ENCODE results near the gene DDOST.
A peak's percentile ranks its signal among the peaks of the same experiment; 100 is the strongest.

DDOST gene

DNA sequence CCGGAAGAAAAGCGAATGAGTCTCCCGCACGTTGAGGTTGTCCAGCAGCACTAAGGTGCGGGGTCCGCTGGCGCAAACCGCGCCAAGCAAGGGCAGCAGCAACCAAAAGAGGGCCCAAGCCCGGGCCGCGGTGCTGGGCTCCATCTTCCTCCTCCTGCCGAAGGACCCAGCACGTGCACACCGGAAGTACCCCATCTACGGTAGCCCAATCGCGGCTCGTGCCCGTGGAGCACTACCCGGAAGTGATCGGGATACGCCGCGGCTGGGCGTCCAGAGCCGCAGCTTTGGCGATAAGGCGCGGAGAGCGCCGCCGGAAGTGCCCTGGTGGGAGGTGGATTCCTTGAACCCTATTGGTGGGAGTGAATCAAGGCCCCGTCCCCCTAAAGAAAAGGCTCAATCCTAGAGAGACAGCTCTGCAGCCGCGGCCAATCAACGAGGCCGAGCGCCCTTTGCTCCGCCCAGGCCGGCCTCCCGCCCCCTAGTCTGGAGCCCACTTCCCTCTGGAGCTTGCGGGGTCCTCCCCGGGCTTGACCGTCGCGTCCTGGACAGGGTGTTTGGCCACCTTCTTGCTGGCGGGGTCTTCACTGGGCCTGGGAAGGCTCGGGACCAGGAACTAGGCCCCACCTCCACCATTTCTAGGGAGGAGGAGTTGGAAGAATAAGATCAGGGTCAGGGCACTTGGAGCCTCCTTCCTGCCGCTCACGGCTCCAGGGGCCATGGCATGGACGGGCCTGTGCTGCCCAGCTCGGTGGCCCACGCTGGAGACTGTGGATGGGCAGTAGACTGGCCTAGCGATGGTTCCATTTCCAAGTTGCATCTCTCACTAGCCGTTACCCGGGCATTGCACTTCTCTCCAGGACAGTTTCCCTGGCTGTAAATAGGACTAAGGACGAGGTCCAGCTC is at the start of gene DDOST:
DDOST (minus strand) TSS at position 163 of the 903 bp plus-strand sequence; CDS start at position 144, 19 bp downstream.
- DNase-seq (ENCODE audit: low read depth) = peak; percentile 98
- peak; percentile 62; the same call in 1 of the 2 replicates for TF ChIP-seq MYC (IDR thresholded peaks at IDR 0.05; ENCODE audit: low read depth, low read length)
- no peak for TF ChIP-seq MAX (IDR thresholded peaks at IDR 0.05; ENCODE audit: low read depth, low read length)
- TF ChIP-seq, protein P1, sequence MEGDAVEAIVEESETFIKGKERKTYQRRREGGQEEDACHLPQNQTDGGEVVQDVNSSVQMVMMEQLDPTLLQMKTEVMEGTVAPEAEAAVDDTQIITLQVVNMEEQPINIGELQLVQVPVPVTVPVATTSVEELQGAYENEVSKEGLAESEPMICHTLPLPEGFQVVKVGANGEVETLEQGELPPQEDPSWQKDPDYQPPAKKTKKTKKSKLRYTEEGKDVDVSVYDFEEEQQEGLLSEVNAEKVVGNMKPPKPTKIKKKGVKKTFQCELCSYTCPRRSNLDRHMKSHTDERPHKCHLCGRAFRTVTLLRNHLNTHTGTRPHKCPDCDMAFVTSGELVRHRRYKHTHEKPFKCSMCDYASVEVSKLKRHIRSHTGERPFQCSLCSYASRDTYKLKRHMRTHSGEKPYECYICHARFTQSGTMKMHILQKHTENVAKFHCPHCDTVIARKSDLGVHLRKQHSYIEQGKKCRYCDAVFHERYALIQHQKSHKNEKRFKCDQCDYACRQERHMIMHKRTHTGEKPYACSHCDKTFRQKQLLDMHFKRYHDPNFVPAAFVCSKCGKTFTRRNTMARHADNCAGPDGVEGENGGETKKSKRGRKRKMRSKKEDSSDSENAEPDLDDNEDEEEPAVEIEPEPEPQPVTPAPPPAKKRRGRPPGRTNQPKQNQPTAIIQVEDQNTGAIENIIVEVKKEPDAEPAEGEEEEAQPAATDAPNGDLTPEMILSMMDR (IDR thresholded peaks at IDR 0.05; ENCODE audit: low read depth, low read length) = peak; percentile 20
- peak; percentile 62 for TF ChIP-seq POLR2A (IDR thresholded peaks at IDR 0.05; ENCODE audit: extremely low read depth, insufficient read length)
- H3K4me3 ChIP-seq (ENCODE audit: low read depth, low read length) = peak within 1 kb of the TSS; percentile 86

- DNase-seq (ENCODE audit: low read depth) = no peak
- no peak overlapping the region for H3K4me3 ChIP-seq (ENCODE audit: low read depth, low read length)
- TF ChIP-seq MAX (IDR thresholded peaks at IDR 0.05; ENCODE audit: low read depth, low read length) = no peak
- TF ChIP-seq POLR2A (IDR thresholded peaks at IDR 0.05; ENCODE audit: extremely low read depth, insufficient read length) = no peak
- TF ChIP-seq MYC (IDR thresholded peaks at IDR 0.05; ENCODE audit: low read depth, low read length) = no peak
Observed at GRCh38 chr1:20710469-20711284, 49.5 kb upstream of the DDOST start.

DNA sequence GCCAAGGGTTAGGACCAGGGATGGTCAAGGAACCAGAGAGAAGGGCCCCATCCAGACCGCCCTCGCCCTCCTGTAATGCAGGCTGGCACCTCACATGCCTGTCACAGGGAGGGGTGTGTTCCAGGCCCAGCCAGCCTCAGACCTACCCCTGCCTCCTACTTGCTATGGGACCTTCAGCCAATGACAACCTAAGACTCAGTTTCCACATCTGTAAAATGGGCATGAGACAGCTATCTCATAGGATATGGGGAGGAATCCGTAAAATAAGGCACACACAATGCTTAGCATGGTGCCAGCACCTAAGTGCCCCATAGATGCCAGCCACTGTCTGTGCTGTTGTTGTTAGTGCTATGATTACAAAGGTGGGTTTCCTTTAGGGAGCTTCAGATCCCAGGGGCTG is 48.7 kb upstream of the DDOST start:
- H3K4me3 ChIP-seq (ENCODE audit: low read depth, low read length) = no peak overlapping the region
- TF ChIP-seq, protein P1 (IDR thresholded peaks at IDR 0.05; ENCODE audit: low read depth, low read length) = no peak
- TF ChIP-seq MYC (IDR thresholded peaks at IDR 0.05; ENCODE audit: low read depth, low read length) (no peak), MAX (IDR thresholded peaks at IDR 0.05; ENCODE audit: low read depth, low read length) (no peak), POLR2A (IDR thresholded peaks at IDR 0.05; ENCODE audit: extremely low read depth, insufficient read length) (no peak)
- no peak for DNase-seq (ENCODE audit: low read depth)

DNA sequence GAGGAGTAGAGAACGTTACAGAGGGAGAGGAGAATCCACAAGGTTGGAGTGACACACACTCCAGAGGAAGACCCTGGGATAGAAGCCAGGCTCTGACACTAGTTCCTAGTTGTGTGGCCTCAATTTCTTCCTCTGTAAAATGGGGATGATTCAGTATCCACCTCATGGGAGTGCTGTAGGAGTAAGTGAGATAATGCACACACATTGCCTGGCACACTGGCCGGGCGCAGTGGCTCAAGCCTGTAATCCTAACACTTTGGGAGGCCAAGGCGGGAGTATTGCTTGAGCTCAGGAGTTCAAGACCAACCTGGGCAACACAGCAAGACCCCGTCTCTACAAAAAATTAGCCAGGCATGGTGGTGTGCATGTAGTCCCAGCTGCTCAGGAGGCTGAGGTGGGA is 47.7 kb upstream of the DDOST start:
- TF ChIP-seq MAX (IDR thresholded peaks at IDR 0.05; ENCODE audit: low read depth, low read length) (no peak), MYC (IDR thresholded peaks at IDR 0.05; ENCODE audit: low read depth, low read length) (no peak), POLR2A (IDR thresholded peaks at IDR 0.05; ENCODE audit: extremely low read depth, insufficient read length) (no peak)
- TF ChIP-seq, protein P1 (IDR thresholded peaks at IDR 0.05; ENCODE audit: low read depth, low read length) = no peak
- H3K4me3 ChIP-seq (ENCODE audit: low read depth, low read length) = no peak overlapping the region
- DNase-seq (ENCODE audit: low read depth) = no peak

- H3K4me3 ChIP-seq (ENCODE audit: low read depth, low read length) = no peak overlapping the region
- no peak for DNase-seq (ENCODE audit: low read depth)
- TF ChIP-seq MAX (IDR thresholded peaks at IDR 0.05; ENCODE audit: low read depth, low read length) (no peak), POLR2A (IDR thresholded peaks at IDR 0.05; ENCODE audit: extremely low read depth, insufficient read length) (no peak), MYC (IDR thresholded peaks at IDR 0.05; ENCODE audit: low read depth, low read length) (no peak)
- TF ChIP-seq, protein P1 (IDR thresholded peaks at IDR 0.05; ENCODE audit: low read depth, low read length) = no peak
Observed at GRCh38 chr1:20708057-20708456, 46.9 kb upstream of the DDOST start.
